ENCODE data around the gene TMEM114. TPM values are rescaled to one million over a fixed set of nuclear protein-coding genes. Genes with fewer than 3 reads are reported as not detected.

TMEM114 gene
- total RNA-seq, 1 donor from 2014 or later = not detected

DNA sequence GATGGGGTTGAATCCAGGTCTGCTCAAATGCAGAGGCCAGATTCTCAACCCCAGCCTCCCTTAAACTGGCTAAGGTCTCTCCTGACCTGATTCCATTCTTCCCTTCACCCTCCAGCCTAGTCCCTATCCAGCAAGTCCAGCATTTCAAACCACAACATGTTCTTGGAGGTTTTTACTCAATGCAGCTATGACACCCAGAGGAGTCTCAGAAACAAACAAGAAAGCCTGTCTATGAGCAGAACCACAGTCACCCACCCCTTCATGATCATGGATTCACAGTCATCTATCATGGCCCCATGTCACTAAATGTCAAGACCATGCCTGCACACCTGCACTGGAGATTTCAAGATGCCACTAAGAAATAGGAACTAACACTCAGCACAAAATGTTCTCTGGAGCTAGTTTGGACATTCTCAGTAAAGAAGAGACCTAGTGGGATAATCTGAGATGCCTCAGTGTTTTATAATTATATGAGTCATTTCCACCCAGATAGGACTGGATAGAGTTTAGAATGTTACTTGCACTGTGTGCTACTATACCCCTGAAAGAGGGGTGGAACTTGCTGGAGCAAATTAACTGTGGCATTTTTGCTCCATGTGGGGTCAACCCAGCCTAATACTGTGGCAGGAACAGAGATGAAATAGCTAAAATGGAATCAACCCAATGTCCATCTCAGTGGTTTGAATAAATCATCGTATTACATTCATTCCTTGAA, 21.7 kb upstream of the TMEM114 start:
- DNase-seq (ENCODE audit: low read depth) = peak; percentile 11

DNA sequence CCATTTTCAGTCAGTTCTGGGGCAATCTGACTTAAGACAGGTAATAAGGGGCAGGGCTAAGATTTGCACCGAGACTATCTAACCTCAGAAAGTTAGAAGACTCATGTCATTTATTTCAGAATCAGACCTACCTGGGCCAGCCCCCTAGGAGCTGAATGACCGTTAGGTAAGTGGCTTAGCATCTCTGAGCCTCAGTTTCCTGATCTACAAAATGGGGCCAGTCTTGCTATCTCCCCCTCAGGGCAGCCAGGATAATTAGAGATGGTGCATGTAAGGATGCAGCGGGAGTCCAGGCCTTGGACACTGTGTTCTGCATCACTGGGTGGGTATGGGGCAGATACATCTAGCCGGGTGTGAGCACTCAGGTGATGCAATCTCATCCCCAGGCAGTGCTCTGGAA, 20.8 kb upstream of the TMEM114 start:
- no peak for DNase-seq (ENCODE audit: low read depth)

DNA sequence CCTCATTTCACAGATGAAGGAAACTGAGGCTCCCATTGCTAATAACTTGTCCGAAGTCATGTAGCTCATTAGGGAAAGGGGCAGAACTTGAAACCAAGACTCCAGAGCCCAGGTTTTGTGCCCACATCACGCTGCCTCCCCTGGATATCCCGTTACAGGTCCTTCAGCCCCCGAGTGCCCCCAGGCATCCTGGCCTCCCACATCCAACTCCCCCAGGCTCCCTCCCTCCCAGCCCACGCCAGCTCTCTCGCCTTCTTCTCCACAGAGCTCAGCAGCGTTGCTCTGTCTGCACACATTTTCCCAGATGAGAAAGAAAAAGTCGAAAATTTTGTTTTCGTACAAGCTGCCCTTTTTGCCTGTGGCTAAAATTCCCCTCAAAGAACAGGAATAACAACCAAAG, 16.9 kb upstream of the TMEM114 start:
- no peak for DNase-seq (ENCODE audit: low read depth)

DNA sequence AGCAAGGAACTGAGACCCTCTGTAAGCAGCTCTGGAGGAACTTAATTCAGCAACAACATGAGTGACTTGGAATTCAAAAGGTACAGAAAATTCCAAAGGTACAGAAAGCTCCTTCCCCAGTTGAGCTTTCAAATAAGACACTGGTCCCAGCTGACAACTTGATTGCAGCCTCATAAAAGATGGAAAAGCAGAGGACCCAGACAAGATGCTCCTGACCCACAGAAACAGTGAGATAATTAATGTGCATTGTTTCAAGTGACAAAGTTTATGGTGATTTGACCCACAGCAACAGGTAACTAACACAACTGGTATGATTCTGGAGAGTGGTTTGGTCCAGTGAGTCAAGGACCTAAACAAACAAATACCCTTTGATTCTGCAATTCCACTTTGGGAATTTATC, 15.2 kb upstream of the TMEM114 start:
- no peak for DNase-seq (ENCODE audit: low read depth)

DNA sequence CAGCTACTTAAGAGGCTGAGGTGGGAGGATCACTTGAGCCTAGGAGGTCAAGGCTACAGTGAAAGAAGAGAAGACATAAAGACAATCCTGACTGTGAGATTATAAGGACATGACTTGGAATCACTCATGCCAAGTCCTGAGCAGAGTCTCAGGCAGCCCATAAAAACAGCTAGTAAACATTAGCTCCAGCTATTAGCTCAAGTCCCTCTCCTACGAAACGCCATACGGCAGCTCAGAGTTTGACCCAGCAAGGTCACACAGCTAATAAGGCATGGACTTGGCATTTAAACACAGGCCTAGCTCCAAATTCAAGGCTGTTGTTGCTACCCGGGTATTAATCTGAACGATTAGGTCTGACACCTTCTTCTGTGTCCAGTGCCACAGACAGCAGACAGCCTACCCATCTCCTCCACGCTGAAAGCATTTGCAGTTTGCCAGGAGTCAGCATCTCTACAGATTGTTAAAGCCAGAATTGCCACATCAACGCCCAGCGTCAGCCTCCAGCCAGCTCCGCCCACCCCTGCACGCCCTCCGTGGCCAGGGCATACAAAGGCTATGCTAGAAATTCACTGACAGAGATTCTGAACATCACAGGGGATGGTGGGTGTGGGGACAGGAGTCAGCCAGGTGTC, 9.9 kb upstream of the TMEM114 start:
- no peak for DNase-seq (ENCODE audit: low read depth)

DNA sequence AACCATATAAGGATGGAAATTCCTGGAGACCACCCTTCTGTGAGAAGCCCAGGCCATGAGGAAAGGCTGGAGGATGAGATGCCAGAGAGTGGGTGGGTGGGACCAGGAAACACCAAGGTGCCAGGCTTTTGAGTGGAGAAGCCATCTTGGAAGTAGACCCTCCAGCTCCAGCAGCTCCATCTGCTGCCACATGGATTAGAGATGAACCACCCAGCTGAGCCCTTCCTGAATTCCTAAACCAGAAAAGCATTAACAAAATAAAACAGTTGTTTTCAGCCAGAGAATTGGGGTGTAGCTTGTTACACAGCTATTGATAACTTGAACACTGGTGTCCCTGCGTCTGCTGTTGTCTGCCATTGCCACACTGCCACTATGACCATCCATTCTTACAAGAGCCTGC, 6.3 kb upstream of the TMEM114 start:
- no peak for DNase-seq (ENCODE audit: low read depth)

DNA sequence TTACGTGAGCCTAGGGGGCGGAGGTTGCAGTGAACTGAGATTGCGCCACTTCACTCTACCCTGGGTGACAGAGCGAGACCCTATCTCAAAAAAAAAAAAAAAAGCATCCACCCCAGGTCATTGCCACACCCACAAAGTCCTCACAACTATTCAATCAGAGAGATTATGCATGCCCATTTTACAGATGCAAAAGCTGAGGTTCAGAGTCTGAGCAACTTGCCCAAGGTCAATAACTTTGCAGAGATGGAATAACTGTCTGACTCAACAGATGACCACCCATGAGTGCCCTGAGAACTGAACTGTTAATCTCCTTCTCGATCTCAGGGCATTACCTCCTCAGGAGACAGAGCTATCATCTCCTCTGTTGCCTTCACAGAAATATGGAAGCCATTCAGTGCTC, 5.5 kb upstream of the TMEM114 start:
- no peak for DNase-seq (ENCODE audit: low read depth)

DNA sequence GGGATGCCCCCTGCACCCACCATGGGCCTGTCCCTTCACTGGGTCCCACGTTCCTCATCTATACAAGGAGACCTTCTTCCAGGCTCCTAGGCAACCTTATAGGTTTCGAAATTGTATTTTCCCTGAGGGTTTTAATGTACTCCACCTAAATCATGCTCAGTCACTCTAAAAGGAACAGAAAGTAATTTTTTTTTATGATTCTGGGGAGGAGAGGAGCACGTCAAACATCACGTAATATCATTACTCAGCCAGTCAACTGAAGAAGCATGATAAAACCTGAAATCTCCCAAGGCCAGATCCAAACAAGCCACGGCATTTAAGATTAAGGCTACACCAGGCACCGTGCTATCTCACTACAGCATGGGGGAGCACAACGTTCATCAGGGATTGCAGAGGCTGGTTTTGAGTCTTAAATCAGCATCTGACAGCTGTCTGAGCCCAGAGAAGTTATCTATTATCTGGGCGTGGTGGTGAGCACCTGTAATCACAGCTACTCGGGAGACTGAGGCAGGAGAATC, 3.9 kb upstream of the TMEM114 start:
- no peak for DNase-seq (ENCODE audit: low read depth)

DNA sequence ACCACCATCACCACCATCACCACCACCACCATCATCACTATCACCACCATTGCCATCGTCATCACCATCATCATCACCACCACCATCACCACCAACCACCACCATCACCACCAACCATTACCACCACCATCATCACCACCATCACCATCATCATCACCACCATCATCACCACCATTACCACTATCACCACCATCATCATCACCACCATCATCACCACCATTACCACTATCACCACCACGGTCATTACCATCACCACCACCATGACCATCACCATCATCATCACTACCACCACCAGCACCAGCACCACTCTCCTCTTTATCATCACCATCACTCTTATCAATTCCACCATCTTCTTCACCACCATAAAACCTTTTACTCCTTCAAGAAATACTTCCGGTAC, 1.1 kb upstream of the TMEM114 start:
- no peak for DNase-seq (ENCODE audit: low read depth)

DNA sequence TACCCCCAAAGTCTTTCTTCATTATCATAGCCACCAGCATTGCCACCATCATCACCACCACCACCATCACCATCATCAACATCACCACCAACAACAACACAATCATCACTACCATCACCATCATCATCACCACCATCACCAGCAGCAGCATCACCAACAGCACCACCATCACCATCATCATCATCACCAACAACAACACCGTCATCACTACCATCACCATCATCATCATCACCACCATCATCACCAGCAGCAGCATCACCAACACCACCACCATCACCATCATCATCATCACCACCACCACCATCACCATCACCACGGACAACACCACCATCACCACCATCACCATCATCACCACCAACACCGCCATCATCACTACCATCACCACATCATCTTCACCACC, 500 bp upstream of the TMEM114 start:
- DNase-seq (ENCODE audit: low read depth) = no peak

DNA sequence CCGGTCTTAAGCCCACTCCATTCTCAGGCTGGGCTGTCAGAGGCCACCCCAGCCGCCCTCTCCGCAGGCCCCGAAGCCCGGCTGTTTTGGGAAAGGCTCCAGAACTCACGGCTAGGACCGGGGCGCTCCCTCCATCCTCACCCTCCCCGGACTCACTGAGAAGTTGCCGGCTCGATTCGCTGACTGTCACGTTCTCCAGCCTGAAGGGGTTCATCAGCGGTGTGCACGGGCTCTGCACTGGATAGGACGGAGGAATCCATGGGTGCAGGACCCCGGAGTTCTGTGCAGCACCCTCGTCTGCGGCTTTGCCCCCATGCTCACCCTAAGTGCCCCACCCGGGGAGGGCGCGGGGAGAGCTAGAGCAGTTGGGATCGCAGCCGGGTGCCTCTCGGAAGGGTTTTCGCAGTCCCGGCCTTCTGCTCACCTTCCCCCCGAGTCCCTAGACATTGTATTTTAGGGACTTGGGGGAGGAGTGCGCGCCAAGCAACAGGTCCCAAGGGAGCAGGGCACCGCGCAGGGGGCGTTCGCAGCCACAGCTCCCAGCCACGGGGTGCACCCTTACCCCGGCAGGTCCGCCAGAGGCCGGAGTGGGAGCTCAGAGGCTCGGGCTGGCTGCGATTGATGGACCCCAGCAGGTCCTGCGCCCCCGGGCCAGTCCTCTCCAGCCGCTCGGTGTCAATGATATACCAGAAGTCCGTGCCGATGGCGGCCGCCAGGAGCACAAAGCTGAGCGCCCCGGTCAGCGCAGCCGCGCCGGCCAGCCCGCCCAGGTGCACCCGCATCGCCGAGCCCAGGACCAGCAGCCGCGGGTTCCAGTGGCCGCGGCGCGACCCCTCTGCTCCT, 1.0 kb downstream of the TMEM114 start:
- DNase-seq (ENCODE audit: low read depth) = no peak

DNA sequence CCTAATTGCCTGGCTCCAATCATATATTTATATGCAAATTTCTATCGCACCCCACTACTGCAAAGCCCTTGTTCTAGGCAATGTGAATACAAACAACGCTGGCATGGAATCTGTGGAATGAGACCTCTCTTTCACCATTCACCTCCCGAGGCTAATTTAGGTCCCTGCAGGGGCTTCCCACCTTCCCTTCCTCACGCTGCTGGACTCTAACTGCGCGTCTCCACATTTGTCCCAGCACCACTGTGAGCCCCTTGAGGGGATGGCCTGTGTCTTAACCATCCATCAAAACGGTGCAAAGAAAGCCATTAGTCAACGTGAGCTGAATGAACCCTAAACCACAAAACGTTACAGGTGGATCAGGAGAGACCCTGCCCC, 1.6 kb downstream of the TMEM114 start:
- no peak for DNase-seq (ENCODE audit: low read depth)

DNA sequence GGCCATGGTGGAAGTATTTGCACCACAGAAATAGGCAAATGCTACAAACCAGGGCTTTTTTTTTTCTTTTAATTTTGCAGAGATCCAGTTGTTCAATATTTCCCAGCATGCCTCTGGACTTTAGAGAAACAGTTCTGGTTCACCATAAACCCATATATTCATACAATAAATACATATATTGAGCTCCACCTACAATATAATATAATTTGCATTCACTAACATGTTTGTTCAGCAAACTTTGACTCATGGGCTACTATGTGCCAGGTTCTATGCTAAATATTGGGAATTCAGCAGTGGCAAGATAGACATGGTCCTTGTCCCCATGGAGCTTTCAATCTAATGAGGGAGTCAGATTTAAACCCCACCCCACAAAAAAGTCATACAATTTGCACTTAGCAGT, 3.2 kb downstream of the TMEM114 start:
- no peak for DNase-seq (ENCODE audit: low read depth)

DNA sequence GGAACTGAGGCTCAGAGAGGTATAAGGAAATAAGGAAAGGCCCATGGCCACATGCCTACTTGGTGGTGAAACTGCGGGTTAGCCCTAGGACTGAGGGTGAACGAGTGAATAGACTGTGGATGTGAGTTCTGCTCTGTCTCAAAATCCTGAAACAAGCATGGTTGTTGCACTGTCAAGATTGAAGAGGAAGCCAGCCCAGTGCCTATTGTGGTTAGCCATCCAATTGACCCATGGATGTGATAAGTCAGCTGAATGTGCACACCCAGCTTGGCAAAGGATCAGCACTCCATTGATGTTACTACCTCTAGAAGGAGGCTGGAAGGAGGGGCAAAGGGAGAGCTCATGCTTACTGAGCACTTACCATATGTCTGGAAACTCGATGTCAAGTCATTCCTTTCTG, 4.5 kb downstream of the TMEM114 start:
- no peak for DNase-seq (ENCODE audit: low read depth)

DNA sequence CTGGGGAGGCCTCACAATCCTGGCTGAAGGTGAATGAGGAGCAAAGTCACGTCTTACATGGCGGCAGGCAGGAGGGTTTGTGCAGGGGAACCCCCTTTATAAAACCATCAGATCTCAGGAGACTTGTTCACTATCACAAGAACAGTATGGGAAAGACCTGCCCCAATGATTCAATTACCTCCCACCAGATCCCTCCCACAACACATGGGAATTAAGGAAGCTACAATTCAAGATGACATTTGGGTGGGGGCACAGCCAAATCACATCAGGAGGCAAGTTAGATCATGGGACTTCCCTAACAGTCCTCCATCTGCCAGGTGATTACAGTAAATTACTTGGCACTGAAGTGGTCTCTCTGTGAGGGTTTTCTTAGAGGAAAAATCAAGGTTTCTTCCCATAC, 5.3 kb downstream of the TMEM114 start:
- no peak for DNase-seq (ENCODE audit: low read depth)

DNA sequence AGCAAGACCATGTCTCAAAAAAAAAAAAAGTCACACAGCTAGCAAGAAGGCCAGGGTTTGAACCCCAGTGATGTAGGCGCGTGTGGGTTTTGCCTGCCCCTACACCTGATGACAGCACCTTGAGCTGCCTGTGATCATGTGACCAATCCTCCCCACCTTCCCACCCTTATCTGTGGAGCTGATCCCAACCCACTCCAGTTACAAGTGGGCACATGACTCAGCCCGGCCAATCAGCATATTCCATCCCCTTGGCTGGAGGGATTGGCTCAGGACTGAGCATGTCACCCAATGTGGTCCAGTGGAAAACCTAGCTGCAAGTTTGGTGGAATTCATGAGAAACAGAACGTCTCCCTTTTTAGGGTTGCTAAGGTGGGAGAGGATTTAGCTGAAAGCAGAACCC, 6.6 kb downstream of the TMEM114 start:
- DNase-seq (ENCODE audit: low read depth) = no peak

DNA sequence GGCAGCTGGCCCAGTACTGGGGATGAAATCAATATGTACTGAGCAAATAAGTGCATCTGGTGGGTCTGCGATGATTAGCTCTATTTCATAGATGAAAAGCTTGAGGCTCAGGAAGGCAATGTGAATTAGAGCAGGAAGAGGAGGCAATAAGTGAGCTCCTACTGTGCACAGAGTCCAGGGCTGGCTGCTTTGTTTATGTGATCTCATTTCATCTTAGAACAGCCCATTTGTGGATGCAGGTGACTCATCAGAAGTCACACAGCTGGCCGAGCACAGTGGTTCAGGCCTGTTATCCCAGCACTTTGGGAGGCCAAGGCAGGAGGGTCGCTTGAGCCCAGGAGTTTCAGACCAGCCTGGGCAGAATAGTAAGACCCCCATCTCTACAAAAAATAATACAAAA, 7.1 kb downstream of the TMEM114 start:
- peak; percentile 36 for DNase-seq (ENCODE audit: low read depth)

DNA sequence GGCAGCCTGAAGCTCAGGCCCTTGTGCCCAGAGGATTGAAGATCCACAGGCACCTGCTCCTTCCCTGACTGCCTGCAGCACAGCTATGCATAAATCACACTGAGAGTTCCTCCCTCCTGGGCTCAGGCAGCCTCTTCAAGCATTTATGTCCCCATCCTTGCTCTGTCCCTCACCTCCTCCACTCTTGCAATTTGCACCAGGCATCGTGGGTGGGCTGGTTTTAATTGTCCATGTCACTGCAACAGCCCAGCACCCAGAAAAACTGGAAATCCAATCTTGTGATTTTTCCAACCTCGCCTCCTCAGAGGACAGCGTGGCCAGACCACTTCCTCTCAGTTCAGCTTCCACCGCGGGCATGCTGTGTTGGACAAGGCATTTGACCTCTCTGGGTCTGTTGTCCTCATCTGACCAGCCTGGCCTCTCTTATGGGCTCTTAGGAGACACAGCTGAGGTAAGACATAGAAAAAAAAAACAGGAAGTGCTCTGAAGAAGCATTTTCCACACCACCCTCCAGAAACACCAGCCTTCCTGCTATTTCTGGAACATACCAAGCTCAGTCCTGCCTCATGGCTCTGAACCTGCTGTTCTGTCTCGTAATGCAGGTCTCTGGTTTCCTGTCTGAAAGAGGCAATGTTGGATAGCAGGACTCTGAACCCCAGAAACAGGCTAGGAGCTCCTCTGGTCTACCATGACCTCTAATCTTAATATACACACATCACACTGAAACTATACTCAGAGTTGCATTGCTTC, 8.3 kb downstream of the TMEM114 start:
- peak; percentile 71 for DNase-seq (ENCODE audit: low read depth)

DNA sequence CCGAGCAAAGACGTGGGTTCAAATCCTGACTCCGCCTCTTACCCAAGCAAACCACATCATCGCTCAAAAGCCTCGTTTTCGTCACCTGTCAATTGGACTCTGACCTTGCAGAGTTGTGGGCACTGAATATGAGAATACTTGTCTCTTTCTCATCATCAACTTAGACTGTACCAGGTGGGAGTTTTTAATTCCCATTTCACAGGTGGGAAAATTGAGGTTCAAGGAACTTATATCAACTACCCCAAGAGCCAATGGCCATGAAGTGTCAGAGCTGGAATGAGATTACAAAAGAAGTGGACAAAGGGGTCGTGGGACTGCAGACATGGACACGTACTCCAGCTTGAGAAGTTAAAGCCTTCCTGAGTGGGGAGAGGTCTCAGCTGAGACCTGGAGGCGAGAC, 10.8 kb downstream of the TMEM114 start:
- DNase-seq (ENCODE audit: low read depth) = no peak

DNA sequence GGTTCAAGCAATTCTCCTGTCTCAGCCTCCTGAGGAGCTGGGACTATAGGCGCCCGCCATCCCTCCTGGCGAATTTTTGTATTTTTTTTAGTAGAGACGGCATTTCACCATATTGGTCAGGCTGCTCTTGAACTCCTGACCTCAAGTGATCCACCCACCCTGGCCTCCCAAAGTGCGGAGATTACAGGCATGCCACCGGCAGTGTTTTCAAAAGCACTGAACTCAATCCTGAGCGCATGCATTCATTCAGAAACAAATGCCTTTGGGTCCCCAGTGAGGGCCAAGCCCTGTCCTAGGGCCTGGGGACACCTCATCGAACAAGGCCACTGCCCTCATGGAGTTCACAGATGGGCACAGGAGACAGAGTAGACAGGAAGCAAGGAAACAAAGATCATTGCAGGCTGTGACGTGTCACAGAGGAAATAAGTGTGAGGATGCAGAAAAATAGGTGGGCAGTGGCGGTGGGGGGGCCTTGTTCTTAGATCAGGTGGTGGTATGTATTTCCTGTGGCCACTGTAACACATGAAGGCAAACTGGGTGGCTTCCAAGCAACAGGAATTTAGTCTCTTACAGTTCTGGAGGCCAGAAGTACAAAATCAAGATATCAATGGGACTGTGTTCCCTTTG, 12.5 kb downstream of the TMEM114 start:
- DNase-seq (ENCODE audit: low read depth) = no peak

DNA sequence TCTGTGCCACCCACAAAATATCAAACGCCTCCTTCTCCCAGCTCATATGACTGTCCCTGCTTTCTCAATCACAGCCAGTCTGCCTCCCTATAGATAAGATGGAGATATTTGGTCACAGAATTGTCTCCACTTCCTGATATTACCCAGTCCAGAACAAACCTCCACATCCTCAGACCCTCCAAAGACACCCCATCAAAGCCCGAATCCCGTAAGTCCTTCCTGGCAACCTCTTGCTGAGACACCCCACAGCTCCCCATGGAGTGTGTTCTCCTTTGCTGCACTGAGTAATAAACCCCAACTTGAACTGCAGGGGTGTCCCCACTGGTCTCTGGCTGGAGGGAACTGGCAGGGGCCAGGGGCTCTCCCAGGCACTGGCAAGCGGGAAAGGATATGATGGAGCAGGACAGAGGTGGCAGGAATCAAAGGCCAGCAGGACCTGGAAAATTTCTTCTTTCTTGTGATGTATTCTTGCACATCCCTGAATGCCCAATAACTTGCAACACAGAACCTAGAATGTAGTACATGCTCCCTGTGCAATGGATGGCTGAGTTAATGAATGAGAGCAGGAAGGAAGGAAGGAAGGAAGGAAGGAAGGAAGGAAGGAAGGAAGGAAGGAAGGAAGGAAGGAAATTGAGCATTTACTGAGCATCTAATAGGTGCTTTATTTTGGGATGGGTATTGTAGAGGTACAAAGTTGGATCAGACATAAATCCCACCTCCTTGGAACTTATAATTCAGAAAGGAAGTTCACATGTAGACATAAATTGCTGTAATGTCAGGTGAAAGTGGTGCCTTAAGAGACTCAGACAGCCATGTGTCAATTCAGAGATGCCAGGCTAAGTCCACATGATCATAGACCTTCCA, 13.9 kb downstream of the TMEM114 start:
- no peak for DNase-seq (ENCODE audit: low read depth)
